Fibroblast of lung (primary cell): ENCODE data around the gene C3orf70. TPM values are rescaled to one million over a fixed set of nuclear protein-coding genes. Genes with fewer than 3 reads are reported as not detected.

Source experiments
- DNase-seq, 2 donors: peaks; one replicate each; pipeline versions ENCODE4 v3.0.0 to v3.0.0-alpha.2; 2010; ENCODE audit warnings: low read depth in 2 of 2
- H2AFZ ChIP-seq: 2 replicates; pipeline ENCODE4 v1.5.1; 2012; ENCODE audit warnings: low read length, control low read depth, inconsistent platforms
- H3K27ac ChIP-seq: 2 replicates; pipeline ENCODE4 v1.5.1; 2011; ENCODE audit warnings: low read length, control low read depth; ENCODE audit not compliant: insufficient read depth
- H3K27me3 ChIP-seq: 2 replicates; pipeline ENCODE4 v1.5.1; 2011; ENCODE audit warnings: mild to moderate bottlenecking, low read length; ENCODE audit not compliant: control insufficient read depth, insufficient read depth
- H3K36me3 ChIP-seq: 2 replicates; pipeline ENCODE4 v1.5.1; 2011; ENCODE audit warnings: low read length; ENCODE audit not compliant: control insufficient read depth, insufficient read depth
- H3K4me1 ChIP-seq: 2 replicates; pipeline ENCODE4 v1.5.1; 2011; ENCODE audit warnings: low read length; ENCODE audit not compliant: control insufficient read depth, insufficient read depth; ENCODE audit errors: extremely low read depth
- H3K4me2 ChIP-seq: 2 replicates; pipeline ENCODE4 v1.5.1; 2011; ENCODE audit warnings: low read length, control low read depth; ENCODE audit not compliant: insufficient read depth; ENCODE audit errors: extremely low read depth
- H3K4me3 ChIP-seq, 4 experiments: fragments of 200-600 bp in 1 of 4; sonication (generic) in 1 of 4; replicated peaks in 1 of 4; 2 replicates each; pipeline ENCODE4 v1.5.1; 2011 to 2016; ENCODE audit warnings: low read length in 4 of 4, low read depth in 3 of 4, mild to moderate bottlenecking in 3 of 4, control low read depth in 2 of 4, inconsistent platforms in 1 of 4, mixed read lengths in 1 of 4; ENCODE audit not compliant: insufficient read depth in 1 of 4; ENCODE audit errors: control extremely low read depth in 1 of 4
- H3K79me2 ChIP-seq: 2 replicates; pipeline ENCODE4 v1.5.1; 2012; ENCODE audit warnings: mild to moderate bottlenecking, low read length, inconsistent platforms; ENCODE audit not compliant: control insufficient read depth, insufficient read depth
- H3K9ac ChIP-seq: 2 replicates; pipeline ENCODE4 v1.5.1; 2011; ENCODE audit warnings: mild to moderate bottlenecking, low read length, control low read depth; ENCODE audit not compliant: insufficient read depth
- H3K9me3 ChIP-seq: 2 replicates; pipeline ENCODE4 v1.5.1; 2012; ENCODE audit warnings: low read depth, low read length; ENCODE audit not compliant: control insufficient read depth, insufficient read depth
- H4K20me1 ChIP-seq: 2 replicates; pipeline ENCODE4 v1.5.1; 2011; ENCODE audit warnings: low read length; ENCODE audit not compliant: control insufficient read depth, insufficient read depth; ENCODE audit errors: extremely low read depth
- CTCF ChIP-seq, 2 donors: IDR thresholded peaks in 1 of 2; conservative IDR thresholded peaks in 1 of 2; 1 replicate in 1 of 2; 2 replicates in 1 of 2; pipeline ENCODE4 v1.5.1; 2011 to 2012; ENCODE audit warnings: low read length in 2 of 2, control low read depth in 1 of 2, inconsistent platforms in 1 of 2, low read depth in 1 of 2, mild to moderate bottlenecking in 1 of 2
- EZH2 ChIP-seq: IDR thresholded peaks from 2 replicates; pipeline ENCODE4 v1.5.1; 2012; ENCODE audit warnings: low read length, control low read depth, mild to moderate bottlenecking; ENCODE audit errors: missing control alignments
- polyA plus RNA-seq, 2 donors: library from polyadenylated mRNA; depleted of rRNA in 1 of 2; stranded (reverse) in 1 of 2; unstranded in 1 of 2; fragments of >200 nt; gene quantifications; 2 replicates each; pipeline ENCODE4 v1.2.1, GENCODE V29; 2011 to 2012; ENCODE audit warnings: missing spikeins in 1 of 2
- total RNA-seq: library from RNA; depleted of rRNA; stranded (reverse); fragments of >200 nt; gene quantifications from 2 replicates; pipeline ENCODE4 v1.2.1, GENCODE V29; 2014

C3orf70 gene
- total and polyA plus RNA-seq, 2 donors (not counting 1 experiment from before 2014, with no cell fraction given) = 0.33 to 4.7 TPM

DNA sequence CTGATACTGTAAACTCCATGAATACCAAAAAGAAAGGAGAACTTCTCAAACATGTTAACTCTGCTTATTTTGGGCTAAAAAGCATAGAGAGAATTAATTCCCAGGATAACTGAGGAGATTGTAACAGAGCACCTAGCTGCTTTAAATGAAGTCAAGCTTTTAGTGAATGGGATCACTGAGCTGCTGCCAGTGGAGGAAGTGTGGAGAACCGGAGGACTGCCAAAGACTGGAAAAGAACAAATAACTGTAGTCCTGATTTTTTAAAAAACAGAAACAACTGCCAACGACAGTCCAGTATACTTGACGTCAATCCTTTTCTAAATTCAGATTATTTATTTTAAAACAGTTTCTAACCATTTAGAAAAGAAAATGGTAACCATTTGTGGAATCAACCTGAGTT, 3.3 kb downstream of the C3orf70 start:
- H2AFZ ChIP-seq = no peak overlapping the region
- H3K79me2 ChIP-seq = no peaks in the 10 kb centered on the region
- no peaks in the 10 kb centered on the region for H3K4me1 ChIP-seq
- H3K4me3 ChIP-seq = no peak overlapping the region
- no peak for DNase-seq
- no peaks in the 10 kb centered on the region for H3K36me3 ChIP-seq
- no peaks in the 10 kb centered on the region for H3K9me3 ChIP-seq
- H3K27me3 ChIP-seq = peaks cover 6% of the 10 kb centered on the region
- TF ChIP-seq CTCF (conservative IDR thresholded peaks at IDR 0.05 in 1 of 2, IDR thresholded peaks at IDR 0.05 in 1 of 2; ENCODE audit: low read depth in 1 of 2, low read length in 2 of 2) = no peak
- no peak for TF ChIP-seq EZH2
- no peaks in the 10 kb centered on the region for H4K20me1 ChIP-seq
- no peak overlapping the region for H3K27ac ChIP-seq
- no peak overlapping the region for H3K4me2 ChIP-seq
- no peak overlapping the region for H3K9ac ChIP-seq

DNA sequence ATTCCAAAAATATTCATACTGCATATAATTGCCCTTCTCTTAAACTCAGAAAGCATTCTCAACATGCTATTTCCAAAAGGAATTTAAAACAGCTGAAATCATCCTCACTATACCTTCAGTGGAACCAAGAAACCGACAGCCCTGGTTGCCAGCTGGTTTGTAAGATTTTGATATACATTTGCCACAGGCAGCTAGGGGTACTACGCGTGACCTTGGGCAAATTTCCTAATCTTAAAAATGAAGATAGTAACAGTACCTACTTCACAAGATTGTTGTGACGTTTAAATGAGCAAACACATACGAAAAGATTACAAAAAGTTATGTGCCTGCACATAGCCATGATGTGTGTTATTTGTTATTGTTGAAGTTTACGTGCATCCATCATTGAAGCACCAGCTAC, 7.3 kb downstream of the C3orf70 start:
- Histone ChIP-seq H2AFZ (no peak overlapping the region), H3K4me2 (no peak overlapping the region), H3K9ac (no peak overlapping the region), H3K4me3 (no peak overlapping the region), H4K20me1 (no peaks in the 10 kb centered on the region), H3K4me1 (no peaks in the 10 kb centered on the region), H3K27me3 (no peaks in the 10 kb centered on the region), H3K9me3 (no peaks in the 10 kb centered on the region), H3K79me2 (no peaks in the 10 kb centered on the region), H3K27ac (no peak overlapping the region), H3K36me3 (no peaks in the 10 kb centered on the region)
- TF ChIP-seq EZH2 (no peak), CTCF (conservative IDR thresholded peaks at IDR 0.05 in 1 of 2, IDR thresholded peaks at IDR 0.05 in 1 of 2; ENCODE audit: low read depth in 1 of 2, low read length in 2 of 2) (no peak)
- no peak for DNase-seq

GRCh38 chr3:185144784-185145183, 8.1 kb downstream of the C3orf70 start:
- Histone ChIP-seq H3K27me3 (no peaks in the 10 kb centered on the region), H3K79me2 (no peaks in the 10 kb centered on the region), H3K4me2 (no peak overlapping the region), H3K9ac (no peak overlapping the region), H3K4me1 (no peaks in the 10 kb centered on the region), H2AFZ (no peak overlapping the region), H3K27ac (no peak overlapping the region), H3K9me3 (no peaks in the 10 kb centered on the region), H3K36me3 (no peaks in the 10 kb centered on the region), H3K4me3 (no peak overlapping the region), H4K20me1 (no peaks in the 10 kb centered on the region)
- no peak for DNase-seq
- TF ChIP-seq CTCF (conservative IDR thresholded peaks at IDR 0.05 in 1 of 2, IDR thresholded peaks at IDR 0.05 in 1 of 2; ENCODE audit: low read depth in 1 of 2, low read length in 2 of 2) (no peak), EZH2 (no peak)
